ENCODE results near the gene APBA3.

The APBA3 gene, protein sequence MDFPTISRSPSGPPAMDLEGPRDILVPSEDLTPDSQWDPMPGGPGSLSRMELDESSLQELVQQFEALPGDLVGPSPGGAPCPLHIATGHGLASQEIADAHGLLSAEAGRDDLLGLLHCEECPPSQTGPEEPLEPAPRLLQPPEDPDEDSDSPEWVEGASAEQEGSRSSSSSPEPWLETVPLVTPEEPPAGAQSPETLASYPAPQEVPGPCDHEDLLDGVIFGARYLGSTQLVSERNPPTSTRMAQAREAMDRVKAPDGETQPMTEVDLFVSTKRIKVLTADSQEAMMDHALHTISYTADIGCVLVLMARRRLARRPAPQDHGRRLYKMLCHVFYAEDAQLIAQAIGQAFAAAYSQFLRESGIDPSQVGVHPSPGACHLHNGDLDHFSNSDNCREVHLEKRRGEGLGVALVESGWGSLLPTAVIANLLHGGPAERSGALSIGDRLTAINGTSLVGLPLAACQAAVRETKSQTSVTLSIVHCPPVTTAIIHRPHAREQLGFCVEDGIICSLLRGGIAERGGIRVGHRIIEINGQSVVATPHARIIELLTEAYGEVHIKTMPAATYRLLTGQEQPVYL

DNA sequence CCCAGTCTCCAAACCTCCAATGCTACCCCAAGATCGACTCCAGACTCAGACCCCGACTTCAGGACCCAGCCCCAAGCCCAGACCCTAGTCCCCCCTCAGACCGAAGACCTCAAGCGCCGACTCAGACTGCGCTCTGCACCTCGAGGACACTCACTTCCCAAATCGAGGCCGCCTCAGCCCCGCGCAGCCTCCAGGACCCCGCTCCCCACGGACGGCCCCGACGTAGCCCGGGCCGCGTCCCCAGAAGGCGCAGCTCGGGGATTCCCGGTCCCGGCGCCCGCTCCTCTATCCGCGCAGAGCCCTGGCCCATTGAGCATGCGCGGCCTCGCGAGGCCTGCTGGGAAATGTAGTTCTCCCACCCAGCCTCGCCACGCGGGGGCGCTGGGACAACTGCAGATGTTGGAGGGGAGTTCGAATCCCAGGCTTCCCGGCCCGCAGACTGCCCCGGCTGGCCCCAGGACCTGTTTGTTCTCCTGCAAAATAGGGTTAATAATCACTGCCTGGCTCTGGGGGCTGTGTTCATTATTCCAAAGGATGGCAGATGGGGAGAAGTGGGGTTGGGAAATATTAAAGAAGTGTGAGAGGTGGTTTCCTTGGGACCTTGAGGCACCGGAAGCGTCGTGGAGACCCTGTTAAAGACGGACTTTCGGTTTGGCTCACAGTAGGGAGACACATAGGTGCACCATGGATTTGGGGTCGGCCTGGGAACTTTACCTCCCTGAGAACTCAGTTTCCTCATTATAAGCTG, at the start of gene APBA3:
TSS of gene APBA3 (minus strand) at position 311 of the 748 bp plus-strand sequence. CDS start 1,428 bp downstream, outside the sequence.
- H3K27me3 ChIP-seq (ENCODE audit: control insufficient read depth, insufficient read depth, low read length): no peaks in the 10 kb centered on the region
- no peaks in the 10 kb centered on the region for H3K9me3 ChIP-seq (ENCODE audit: control insufficient read depth, insufficient read depth, low read length)
- no CpG with 5 or more reads among the region's 45 CpGs for WGBS (ENCODE audit: insufficient coverage, insufficient read length)
- H3K4me1 ChIP-seq (ENCODE audit: control insufficient read depth, insufficient read depth, low read length): no peaks in the 10 kb centered on the region
- H3K27ac ChIP-seq (ENCODE audit: low read length): no peak within 1 kb of the TSS
- H3K36me3 ChIP-seq (ENCODE audit: control insufficient read depth, insufficient read depth, low read length): peaks cover 4% of the 10 kb centered on the region
- DNase-seq (ENCODE audit: low read depth, low spot score): peak; percentile 75
- peak within 1 kb of the TSS; percentile 97 for H3K4me3 ChIP-seq (ENCODE audit: low read length)

DNA sequence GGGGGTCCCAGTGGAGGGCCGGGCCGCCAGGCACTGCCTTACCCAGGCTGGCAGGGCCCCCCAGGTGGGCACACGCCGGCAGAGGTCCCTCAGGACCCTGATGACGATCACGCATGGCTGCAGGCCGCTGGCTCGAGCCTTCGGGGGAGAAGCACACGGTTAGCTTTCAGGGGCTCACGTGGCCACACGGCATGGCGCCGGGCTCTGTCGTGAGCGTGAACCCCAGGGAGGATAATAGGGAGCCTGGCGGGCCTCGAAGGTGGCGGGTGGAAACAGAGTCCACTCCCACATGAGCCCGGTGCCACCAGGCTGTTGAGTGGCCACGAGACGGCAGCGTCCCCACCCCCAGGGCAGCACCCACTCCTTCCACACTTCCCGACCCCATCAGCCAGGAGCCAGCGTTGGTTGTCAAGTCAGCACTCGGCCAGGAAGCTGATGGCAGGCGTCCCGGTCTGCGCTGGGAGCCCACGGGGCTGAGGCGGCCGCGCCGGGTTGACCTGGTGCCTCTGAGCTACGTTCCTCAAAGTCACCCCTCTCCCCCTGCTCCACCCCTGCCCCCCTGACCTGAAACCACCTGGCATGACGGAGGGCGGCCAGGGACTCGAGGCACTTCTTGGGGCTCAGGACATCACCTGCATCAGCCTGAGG, 49.3 kb upstream of the APBA3 start:
- Histone ChIP-seq H3K4me1 (ENCODE audit: control insufficient read depth, insufficient read depth, low read length) (no peaks in the 10 kb centered on the region), H3K4me3 (ENCODE audit: low read length) (no peak overlapping the region), H3K27ac (ENCODE audit: low read length) (no peak overlapping the region), H3K27me3 (ENCODE audit: control insufficient read depth, insufficient read depth, low read length) (no peaks in the 10 kb centered on the region), H3K36me3 (ENCODE audit: control insufficient read depth, insufficient read depth, low read length) (no peaks in the 10 kb centered on the region), H3K9me3 (ENCODE audit: control insufficient read depth, insufficient read depth, low read length) (no peaks in the 10 kb centered on the region)
- WGBS (ENCODE audit: insufficient coverage, insufficient read length): no CpG with 5 or more reads among the region's 38 CpGs
- no peak for DNase-seq (ENCODE audit: low read depth, low spot score)

DNA sequence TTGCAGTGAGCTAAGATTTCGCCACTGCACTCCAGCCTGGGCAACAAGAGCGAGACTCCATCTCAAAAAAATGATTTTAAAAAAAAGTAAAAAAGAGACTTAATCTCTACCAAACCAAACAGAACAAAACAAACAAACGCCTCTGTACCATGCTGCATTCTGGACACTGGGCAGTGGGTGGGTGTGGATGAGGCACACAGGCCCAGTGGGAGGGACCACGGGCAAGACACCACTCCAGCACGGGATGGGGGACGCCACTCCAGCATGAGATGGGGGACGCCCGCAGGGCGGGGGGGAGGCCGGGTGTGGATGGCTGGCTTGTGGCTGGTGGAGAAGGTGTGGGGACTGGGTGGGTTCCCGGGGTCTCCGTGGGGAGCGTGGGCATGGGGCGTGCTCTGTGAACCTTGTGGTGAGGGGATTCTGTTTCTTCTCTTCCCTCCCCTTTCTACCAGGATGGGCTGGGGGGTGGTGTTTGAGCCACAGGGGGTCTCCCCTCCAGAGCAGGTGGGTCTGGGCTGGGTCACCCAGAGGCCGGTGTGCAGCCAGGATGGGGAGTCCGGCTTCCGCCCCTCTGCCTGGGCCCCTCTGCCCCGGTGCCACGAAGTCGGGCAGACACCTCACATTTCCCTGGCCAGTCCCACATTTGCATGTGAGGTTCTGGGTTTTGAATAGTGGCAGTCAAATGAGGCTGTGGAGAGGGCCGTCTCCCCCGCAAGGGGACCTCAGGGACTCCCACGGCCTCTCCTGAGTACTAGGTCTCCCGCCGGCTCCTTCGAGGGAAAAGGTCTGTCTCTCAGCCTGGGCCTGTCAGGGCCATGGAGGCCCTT, 48.6 kb upstream of the APBA3 start:
- no CpG with 5 or more reads among the region's 26 CpGs for WGBS (ENCODE audit: insufficient coverage, insufficient read length)
- no peaks in the 10 kb centered on the region for H3K9me3 ChIP-seq (ENCODE audit: control insufficient read depth, insufficient read depth, low read length)
- no peaks in the 10 kb centered on the region for H3K36me3 ChIP-seq (ENCODE audit: control insufficient read depth, insufficient read depth, low read length)
- H3K4me3 ChIP-seq (ENCODE audit: low read length): no peak overlapping the region
- no peak overlapping the region for H3K27ac ChIP-seq (ENCODE audit: low read length)
- H3K4me1 ChIP-seq (ENCODE audit: control insufficient read depth, insufficient read depth, low read length): no peaks in the 10 kb centered on the region
- H3K27me3 ChIP-seq (ENCODE audit: control insufficient read depth, insufficient read depth, low read length): no peaks in the 10 kb centered on the region
- DNase-seq (ENCODE audit: low read depth, low spot score): no peak

DNA sequence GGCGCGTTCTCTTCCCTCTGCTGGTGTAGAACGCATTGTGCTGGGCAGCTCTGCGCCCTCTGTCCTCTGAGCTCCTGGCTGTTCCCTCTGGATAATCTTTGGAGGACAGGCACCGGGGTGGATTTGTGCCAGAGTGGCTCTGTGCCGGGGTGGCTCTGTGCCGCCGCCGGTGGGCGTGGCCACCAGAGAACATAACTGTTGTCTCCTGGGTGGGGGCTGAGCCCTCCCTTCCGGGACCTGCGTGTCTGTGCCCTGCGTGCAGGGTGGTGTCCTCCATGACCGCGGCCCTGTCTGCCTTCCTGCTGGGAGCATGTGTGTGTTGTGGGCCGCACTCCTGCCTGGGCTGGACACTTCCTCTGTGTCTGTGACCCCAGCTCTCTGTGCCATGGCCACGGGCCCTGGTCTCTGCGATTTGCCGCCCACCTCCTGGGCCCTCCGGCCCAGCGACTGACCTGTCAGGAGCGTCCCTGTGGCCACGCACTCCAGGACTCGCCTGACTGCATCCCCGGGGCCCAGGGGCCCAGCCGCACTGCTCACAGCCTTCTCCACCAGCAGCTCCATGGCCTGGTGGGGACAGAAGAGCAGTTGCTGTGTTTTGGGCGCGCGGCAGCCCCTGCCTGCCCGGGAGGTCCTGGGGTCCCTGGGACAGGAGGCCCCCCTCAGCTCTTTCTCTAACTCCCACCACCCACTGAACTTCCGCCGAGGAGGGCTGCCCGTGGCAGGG, 47.1 kb upstream of the APBA3 start:
- H3K9me3 ChIP-seq (ENCODE audit: control insufficient read depth, insufficient read depth, low read length): no peaks in the 10 kb centered on the region
- no peaks in the 10 kb centered on the region for H3K4me1 ChIP-seq (ENCODE audit: control insufficient read depth, insufficient read depth, low read length)
- H3K27ac ChIP-seq (ENCODE audit: low read length): no peak overlapping the region
- H3K36me3 ChIP-seq (ENCODE audit: control insufficient read depth, insufficient read depth, low read length): no peaks in the 10 kb centered on the region
- WGBS (ENCODE audit: insufficient coverage, insufficient read length): no CpG with 5 or more reads among the region's 33 CpGs
- no peak for DNase-seq (ENCODE audit: low read depth, low spot score)
- no peak overlapping the region for H3K4me3 ChIP-seq (ENCODE audit: low read length)
- H3K27me3 ChIP-seq (ENCODE audit: control insufficient read depth, insufficient read depth, low read length): no peaks in the 10 kb centered on the region

DNA sequence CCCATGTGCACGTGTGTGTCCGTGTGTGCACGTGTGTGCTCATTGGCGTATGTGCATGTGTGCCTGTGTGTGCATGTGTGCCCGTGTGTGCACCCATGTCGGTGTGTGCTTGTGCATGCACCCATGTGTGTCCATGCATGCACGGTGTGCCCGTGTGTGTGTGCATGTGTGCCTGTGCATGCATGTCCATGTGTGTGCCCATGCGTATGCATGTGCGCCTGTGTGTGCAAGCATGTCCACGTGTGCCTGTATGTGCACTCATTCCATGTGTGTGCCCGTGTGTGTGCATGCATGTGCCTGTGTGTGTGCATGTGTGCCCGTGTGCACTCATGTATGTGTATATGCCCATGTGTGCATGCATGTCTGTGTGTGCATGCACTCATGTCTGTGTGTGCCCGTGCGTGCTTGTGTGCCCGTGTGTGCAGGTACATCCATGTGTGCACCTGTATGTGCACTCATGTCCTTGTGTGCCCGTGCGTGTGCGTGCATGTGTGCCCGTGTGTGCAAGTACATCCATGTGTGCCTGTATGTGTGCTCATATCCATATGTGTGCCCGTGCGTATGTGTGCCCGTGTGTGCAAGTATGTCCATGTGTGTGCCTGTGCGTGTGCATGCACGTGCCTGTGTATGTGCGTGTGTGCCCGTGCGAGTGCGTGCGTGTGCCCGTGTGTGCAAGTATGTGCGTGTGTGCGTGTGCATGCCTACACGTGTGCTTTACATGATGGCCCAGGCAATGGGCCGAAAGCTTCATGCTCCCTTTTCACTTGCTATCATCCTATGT, 46.3 kb upstream of the APBA3 start:
- no peak for DNase-seq (ENCODE audit: low read depth, low spot score)
- no peaks in the 10 kb centered on the region for H3K4me1 ChIP-seq (ENCODE audit: control insufficient read depth, insufficient read depth, low read length)
- no CpG with 5 or more reads among the region's 35 CpGs for WGBS (ENCODE audit: insufficient coverage, insufficient read length)

DNA sequence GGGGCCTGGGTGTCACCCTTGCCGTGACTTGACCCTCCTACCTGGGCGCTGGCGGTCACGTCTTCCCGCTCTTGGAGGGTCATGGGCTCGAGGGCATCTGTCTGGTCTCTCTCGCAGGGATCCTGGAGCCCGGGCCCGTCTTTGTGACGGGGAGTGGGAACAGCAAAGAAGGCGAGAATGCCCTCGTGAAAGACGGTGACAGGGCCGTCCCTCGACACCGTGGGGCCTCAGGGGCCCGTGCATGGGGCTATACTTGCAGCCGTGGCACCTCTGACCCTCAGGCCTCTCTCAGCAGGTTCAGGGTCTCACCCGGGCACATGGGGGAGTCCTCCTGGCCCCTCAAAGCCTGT, 45.6 kb upstream of the APBA3 start:
- no CpG with 5 or more reads among the region's 19 CpGs for WGBS (ENCODE audit: insufficient coverage, insufficient read length)
- Histone ChIP-seq H3K27me3 (ENCODE audit: control insufficient read depth, insufficient read depth, low read length) (no peaks in the 10 kb centered on the region), H3K4me1 (ENCODE audit: control insufficient read depth, insufficient read depth, low read length) (no peaks in the 10 kb centered on the region), H3K36me3 (ENCODE audit: control insufficient read depth, insufficient read depth, low read length) (no peaks in the 10 kb centered on the region), H3K9me3 (ENCODE audit: control insufficient read depth, insufficient read depth, low read length) (no peaks in the 10 kb centered on the region), H3K27ac (ENCODE audit: low read length) (no peak overlapping the region), H3K4me3 (ENCODE audit: low read length) (no peak overlapping the region)
- DNase-seq (ENCODE audit: low read depth, low spot score): no peak

More for the DNA sequence above, 46.3 kb upstream of the APBA3 start:
- Histone ChIP-seq H3K4me3 (ENCODE audit: low read length) (no peak overlapping the region), H3K36me3 (ENCODE audit: control insufficient read depth, insufficient read depth, low read length) (no peaks in the 10 kb centered on the region), H3K9me3 (ENCODE audit: control insufficient read depth, insufficient read depth, low read length) (no peaks in the 10 kb centered on the region), H3K27ac (ENCODE audit: low read length) (no peak overlapping the region), H3K27me3 (ENCODE audit: control insufficient read depth, insufficient read depth, low read length) (no peaks in the 10 kb centered on the region)

DNA sequence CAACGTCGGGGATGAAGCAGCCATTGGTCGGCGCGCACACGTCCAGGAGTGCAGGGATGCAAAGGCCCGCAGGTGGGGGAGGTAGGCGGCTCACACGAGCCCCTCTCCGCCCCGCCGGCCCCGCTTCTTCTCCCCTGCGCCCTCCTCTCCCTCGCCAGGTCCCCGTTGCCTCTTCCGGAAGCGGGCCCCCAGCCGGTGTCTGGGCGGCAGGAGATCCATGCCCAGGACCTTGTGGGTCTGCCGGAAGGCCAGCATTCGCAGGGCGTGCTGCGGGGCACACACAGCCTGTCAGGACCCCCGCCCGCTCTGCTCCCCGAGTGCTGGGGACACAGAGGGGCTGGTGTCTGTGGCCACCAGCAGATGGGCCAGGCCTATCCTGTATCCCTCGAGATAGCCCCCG, 44.4 kb upstream of the APBA3 start:
- Histone ChIP-seq H3K4me1 (ENCODE audit: control insufficient read depth, insufficient read depth, low read length) (no peaks in the 10 kb centered on the region), H3K27ac (ENCODE audit: low read length) (no peak overlapping the region), H3K27me3 (ENCODE audit: control insufficient read depth, insufficient read depth, low read length) (no peaks in the 10 kb centered on the region), H3K4me3 (ENCODE audit: low read length) (no peak overlapping the region), H3K36me3 (ENCODE audit: control insufficient read depth, insufficient read depth, low read length) (no peaks in the 10 kb centered on the region), H3K9me3 (ENCODE audit: control insufficient read depth, insufficient read depth, low read length) (no peaks in the 10 kb centered on the region)
- no CpG with 5 or more reads among the region's 29 CpGs for WGBS (ENCODE audit: insufficient coverage, insufficient read length)
- DNase-seq (ENCODE audit: low read depth, low spot score): no peak

DNA sequence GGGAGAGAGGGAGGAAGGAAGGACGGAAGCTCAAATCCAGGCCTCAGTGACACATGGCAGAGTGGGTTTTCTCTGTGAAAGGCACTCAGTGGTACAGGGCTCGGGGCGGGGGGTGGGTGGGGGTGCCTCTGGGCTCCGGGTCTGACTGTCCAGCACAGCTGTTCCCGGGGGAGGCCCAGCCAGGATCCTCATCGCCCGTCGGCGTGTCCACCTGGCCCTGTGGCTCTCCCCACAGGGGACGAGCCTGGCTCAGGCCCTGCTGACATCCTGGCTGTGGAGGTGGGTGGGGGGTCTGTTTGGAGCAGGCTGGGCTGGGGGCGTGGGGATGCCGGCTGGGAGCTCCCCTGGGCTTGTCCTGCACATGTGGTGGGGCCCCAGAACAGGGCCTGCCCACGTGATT, 42.9 kb upstream of the APBA3 start:
- no peaks in the 10 kb centered on the region for H3K4me1 ChIP-seq (ENCODE audit: control insufficient read depth, insufficient read depth, low read length)
- H3K36me3 ChIP-seq (ENCODE audit: control insufficient read depth, insufficient read depth, low read length): no peaks in the 10 kb centered on the region
- no peaks in the 10 kb centered on the region for H3K9me3 ChIP-seq (ENCODE audit: control insufficient read depth, insufficient read depth, low read length)
- no CpG with 5 or more reads among the region's 13 CpGs for WGBS (ENCODE audit: insufficient coverage, insufficient read length)
- no peak overlapping the region for H3K4me3 ChIP-seq (ENCODE audit: low read length)
- H3K27ac ChIP-seq (ENCODE audit: low read length): no peak overlapping the region
- no peaks in the 10 kb centered on the region for H3K27me3 ChIP-seq (ENCODE audit: control insufficient read depth, insufficient read depth, low read length)
- no peak for DNase-seq (ENCODE audit: low read depth, low spot score)

DNA sequence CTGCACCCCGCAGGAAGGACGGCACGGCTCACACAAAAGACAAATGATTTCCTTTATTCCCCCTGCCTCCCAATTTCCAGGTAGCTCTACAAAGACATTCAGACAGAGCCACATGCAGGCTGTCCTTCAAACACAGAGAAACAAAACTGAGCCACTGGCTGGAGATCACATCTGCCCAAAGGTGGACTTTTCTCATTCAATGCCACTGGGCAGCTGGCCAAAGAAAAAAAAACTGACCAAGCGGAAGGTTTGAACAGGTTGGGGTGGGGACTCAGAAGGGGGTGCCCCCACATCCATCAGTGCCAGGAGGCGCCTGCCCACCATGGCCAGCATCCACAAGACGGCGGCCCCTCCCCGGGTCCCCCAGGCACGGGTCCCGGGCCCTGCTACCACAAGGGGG, 42.5 kb upstream of the APBA3 start:
- no peak for DNase-seq (ENCODE audit: low read depth, low spot score)
- no CpG with 5 or more reads among the region's 10 CpGs for WGBS (ENCODE audit: insufficient coverage, insufficient read length)
- H3K4me1 ChIP-seq (ENCODE audit: control insufficient read depth, insufficient read depth, low read length): no peaks in the 10 kb centered on the region

More for the DNA sequence above, 42.5 kb upstream of the APBA3 start:
- no peaks in the 10 kb centered on the region for H3K9me3 ChIP-seq (ENCODE audit: control insufficient read depth, insufficient read depth, low read length)
- no peaks in the 10 kb centered on the region for H3K36me3 ChIP-seq (ENCODE audit: control insufficient read depth, insufficient read depth, low read length)
- H3K27me3 ChIP-seq (ENCODE audit: control insufficient read depth, insufficient read depth, low read length): no peaks in the 10 kb centered on the region
- no peak overlapping the region for H3K4me3 ChIP-seq (ENCODE audit: low read length)
- no peak overlapping the region for H3K27ac ChIP-seq (ENCODE audit: low read length)

Measured in iPS DF 6.9 (cell line).